NCI-H2029 (cell line): ENCODE results near the gene MACC1.

Source experiments
- DNase-seq: peaks from one replicate; lab custom pipeline; 2025; lab: John Stamatoyannopoulos, UW

The MACC1 gene

DNA sequence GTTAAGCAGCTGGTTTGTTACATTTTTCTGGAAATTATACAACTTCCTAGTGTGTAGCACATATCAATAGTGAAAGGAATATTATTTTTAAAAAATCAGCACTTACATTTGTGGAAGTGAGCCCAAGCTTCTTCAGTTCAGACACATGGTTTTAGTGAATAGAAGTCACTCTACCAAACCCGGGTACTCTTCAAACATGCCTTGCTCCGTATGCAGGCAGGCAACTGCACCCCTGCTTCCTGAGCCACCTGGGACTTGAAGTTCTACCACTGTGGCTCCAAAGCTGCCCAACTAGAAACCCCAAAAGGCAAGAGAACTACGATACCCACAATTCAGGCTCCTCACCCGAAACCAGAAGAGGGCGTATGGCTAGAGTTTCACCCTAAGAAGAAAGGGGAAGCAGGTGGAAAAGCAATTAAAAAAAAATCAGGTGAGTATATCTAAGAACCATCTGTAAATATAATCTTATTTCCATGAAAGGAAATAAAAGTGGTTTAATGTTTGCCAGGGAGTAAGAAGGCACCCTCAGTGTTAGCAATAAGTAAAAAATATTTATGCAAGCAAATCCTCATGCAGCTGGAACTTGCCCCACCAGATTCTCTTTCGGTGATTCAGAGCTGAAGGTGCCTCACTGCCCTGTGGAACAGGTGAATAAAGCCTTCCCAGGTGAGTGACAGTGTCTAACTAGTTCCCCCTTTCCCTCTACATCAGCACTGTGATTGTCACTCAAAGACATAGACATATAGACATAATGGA is at the start of gene MACC1:
Gene MACC1, minus strand, starts transcription at position 192 of the 756 bp plus-strand sequence. CDS start 55,522 bp downstream, outside the sequence.
- peak; percentile 98 for DNase-seq

- no peak for DNase-seq
Observed at GRCh38 chr7:20264623-20265022, 47.4 kb upstream of the MACC1 start.

DNA sequence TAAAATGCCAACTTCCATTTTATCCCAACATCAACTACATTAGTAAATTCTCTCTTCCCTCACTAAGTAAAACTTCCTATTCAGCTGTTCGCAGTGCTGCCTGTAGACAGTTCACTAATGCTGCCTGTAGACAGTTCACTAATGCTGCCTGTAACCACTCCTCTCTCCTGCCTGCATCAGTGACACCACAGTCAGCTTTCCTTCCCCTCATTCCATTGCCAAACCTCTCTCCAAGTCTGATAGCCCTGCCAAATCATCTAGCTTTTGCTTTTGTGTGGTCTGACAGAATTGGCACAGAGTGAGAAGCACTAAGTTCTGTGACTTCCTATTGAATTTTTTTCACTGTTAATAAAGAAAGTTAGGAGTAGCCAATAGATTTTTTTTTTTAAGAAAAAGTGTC is 43.0 kb upstream of the MACC1 start:
- peak; percentile 5 for DNase-seq

DNA sequence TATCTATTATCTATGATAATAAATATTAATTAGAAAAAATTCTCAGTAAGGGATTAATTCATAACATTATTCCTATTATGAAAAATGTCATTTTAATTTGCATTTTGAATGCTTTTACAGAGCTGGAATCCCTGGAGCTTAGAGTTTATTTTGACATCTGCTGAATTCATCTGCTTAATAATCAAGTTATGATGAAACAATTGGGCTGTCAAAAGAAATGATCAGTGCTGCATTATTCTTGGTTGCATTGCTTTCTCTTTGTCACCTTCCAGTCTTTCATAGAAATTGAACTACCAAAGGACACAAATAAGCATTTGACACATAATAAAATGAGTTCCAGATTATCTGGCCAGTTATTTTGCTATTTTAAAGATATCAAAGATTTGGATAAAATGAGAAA is 40.0 kb upstream of the MACC1 start:
- no peak for DNase-seq

GRCh38 chr7:20249920-20250319 is 32.7 kb upstream of the MACC1 start:
- no peak for DNase-seq

DNA sequence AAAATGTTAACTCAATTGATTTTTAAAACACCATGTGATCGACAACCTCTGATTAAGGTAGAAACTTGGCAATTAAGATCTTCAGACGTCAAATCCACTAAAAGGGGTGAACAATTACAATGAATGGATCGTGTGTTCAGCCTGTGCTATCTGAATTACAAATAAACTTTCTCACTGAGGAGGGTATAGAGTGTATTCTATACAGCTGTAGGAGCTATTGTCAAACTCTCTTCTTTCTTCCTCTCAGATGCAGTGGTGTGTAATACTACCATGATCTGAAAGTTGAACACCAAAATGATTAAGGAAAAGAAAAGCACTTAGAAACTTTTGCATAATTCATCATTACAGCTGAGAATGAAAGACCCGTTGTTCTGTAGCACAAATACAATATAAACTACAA is 32.2 kb upstream of the MACC1 start:
- DNase-seq = no peak

GRCh38 chr7:20246236-20246635 is 29.1 kb upstream of the MACC1 start:
- DNase-seq = no peak

DNA sequence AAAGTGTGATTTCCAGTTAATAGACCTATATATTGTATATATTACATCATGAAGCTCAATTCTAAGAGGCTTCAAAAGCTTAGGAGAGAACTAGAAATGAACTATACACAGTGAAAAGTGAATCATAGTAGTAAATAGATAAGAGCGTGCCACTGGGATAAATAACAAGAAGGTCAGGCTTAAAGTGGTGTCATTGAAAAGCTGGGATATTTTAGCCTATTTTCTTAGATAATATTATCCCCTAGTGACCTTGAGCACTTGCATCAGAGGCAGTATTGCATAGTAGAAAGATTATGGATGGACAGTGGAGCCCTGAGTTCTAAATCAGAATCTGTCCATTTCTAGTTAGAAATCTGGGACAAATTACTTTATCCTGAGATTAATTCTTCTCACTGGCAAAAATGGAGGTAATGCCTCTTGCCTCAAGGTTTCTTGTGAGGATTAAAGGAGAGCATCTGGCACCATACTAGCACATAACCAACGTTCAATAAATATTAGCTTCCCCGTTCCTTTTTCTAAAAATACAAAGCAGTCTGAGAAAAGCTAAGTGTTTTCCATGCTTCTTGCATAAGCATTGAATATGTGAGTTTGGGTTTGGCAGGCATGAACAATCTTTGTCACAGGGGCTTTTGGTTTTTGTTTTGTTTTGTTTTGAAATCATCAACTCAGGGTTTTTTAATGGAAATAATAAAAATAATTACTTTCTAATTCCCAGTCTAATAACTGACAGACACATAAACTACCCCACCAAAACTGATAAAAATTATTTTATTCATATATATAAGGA is 27.3 kb upstream of the MACC1 start:
- DNase-seq = no peak

GRCh38 chr7:20241911-20242261 is 24.7 kb upstream of the MACC1 start:
- DNase-seq = no peak

- DNase-seq = no peak
Observed at GRCh38 chr7:20241194-20241910, 24.2 kb upstream of the MACC1 start.

DNA sequence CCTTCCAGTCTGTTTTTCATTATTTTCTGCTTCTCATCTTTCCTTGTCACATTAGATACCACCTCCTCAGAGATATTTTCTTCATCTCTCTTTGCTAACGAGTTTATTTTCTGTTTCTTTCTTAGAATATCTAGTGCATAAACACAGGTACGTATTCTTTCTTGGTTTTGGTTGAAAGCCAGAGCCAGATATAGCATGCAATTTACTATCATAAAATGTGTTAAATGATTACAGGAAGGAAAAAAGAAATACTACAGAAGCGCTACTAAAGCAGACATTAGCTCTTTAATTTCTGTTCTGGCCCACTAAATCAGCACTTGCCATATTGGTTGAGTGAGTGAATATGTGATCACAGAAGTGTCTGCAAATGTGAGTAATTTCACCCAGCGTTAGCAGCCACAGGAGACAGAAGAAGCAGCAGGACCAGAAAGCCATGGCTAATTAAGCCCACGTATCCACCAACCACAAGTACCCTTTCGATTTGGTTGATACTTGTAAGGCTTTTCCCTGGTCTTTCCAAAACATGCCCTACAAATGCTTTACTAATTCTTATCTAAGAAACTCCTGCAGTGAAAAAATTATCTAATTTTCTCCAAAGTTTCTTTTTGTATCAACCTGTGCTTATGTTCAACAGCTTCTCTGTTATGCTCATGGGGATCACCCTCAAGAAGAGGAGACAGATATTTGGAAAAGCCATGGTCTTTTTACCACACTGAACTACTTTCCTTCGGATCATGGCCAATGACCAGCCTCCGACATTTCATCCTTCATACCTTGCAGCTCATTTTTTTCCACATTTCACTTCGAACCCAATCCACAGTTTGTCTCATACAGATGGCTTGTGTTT is 23.1 kb upstream of the MACC1 start:
- no peak for DNase-seq

DNA sequence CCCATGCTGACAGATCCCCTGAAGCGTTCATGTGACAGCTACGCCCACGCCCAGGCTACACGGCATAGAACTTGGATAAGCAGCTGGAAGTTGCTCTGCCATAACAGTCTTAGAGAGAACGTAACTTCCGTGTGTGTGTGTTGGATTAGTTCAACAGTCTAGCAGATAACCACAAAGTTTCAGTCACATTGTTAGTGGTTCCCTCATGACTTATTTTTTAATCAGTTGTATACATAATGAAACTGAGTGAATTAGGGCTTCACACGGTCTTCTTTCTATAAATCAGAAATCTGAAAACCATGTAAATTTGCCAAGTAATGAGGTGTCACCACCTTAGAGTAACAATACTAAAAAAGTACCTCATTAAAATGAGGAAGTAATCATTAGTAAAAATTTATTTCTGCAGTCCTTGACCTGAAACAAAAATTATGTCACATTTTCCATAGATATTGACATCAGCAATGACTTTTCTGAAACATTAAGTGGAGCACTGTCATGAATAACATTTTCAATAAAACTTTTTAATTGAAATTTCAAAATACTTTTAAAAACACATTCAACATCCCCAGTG is 21.7 kb upstream of the MACC1 start:
- no peak for DNase-seq

- no peak for DNase-seq
Observed at GRCh38 chr7:20238194-20238753, 21.1 kb upstream of the MACC1 start.

- DNase-seq = no peak
Observed at GRCh38 chr7:20237464-20238193, 20.4 kb upstream of the MACC1 start.

DNA sequence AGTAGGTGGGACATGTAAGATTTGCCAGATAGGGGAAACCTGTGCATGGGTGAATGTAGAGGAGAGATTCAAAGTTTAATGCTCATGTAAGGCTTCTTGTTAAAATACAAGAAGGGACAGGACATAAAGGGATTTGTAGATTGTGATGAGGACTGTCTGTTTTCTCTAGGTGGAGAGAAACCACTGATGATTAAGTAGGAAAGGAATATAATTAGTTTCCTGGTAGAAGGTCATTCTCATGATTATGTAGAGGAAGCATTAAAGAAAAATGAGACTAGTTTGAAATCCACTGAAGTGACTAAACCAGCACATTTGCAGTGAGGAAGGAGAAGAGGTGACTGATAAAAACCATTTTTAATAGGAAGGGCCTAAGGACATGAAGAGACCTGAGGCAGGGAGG is 19.6 kb upstream of the MACC1 start:
- no peak for DNase-seq

DNA sequence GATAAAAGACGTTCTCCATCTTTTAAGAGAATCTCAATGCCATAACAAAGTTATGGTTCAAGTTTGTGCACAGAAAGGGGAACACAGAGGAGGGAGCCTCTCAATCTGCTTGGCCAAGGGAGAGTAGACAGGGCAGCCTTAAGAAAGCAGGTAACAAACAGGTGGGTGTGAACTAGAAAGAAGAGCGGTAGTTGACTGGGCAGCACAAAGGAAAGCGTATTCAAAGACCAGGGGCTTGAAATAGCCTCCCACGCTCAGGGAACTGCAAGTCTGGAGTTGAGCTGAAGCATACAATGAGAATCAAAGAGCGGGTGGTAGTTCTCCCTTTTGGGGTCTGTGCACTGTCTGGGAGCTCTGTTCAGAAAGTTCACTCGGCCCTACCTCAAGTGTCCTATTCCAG is 18.9 kb upstream of the MACC1 start:
- no peak for DNase-seq

- no peak for DNase-seq
Observed at GRCh38 chr7:20235288-20235687, 18.1 kb upstream of the MACC1 start.

- DNase-seq = no peak
Observed at GRCh38 chr7:20233362-20233761, 16.2 kb upstream of the MACC1 start.

DNA sequence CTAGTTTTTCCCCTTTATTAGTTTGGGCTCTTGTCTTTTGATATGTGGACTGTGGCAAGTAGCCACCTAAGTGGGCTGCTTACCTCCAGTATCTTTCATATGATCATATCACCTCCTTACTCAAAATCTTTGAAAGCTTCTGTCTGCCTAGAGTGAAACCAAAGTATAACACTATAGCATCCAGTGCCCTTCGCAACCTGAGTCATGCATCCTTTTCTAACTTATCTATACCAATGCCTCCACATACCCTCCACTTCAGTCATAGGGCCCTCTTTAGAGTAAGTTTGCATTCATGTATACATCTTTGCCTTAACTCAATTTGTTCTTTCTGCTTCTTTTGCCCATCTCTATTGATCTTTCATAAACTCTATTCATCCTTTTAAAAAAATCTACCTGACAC is 15.7 kb upstream of the MACC1 start:
- DNase-seq = no peak

- DNase-seq = no peak
Observed at GRCh38 chr7:20229646-20230500, 12.7 kb upstream of the MACC1 start.
